ENCODE data around the gene IKBIP.

DNA sequence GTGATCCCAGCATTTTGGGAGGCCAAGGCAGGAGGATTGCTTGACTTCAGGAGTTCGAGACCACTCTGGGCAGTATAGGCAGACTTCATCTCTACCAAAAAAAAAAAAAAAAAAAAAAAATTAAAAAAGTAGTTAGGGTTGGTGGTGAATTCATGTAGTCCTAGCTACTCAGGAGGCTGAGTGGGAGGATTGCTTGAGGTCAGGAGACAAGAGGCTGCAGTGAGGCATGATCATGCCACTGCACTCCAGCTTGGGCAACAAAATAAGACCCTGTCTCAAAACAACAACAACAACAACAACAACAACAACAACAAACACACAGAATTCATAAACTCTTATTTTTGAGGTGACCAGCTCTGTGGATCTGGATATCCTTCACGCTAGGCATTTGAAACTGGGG, 34.0 kb downstream of the IKBIP start:
- no peak for TF ChIP-seq ARNTL (CRISPR knock-in tag; IDR thresholded peaks at IDR 0.05; ENCODE audit: borderline replicate concordance, low read depth)
- TF ChIP-seq ZNF8 (CRISPR knock-in tag; IDR thresholded peaks at IDR 0.05) = no peak
- no peak for TF ChIP-seq PPARA (CRISPR knock-in tag; IDR thresholded peaks at IDR 0.05; ENCODE audit: borderline replicate concordance)
- TF ChIP-seq TOX (CRISPR knock-in tag; IDR thresholded peaks at IDR 0.05; ENCODE audit: borderline replicate concordance) = no peak
- no peak for TF ChIP-seq ISL1 (CRISPR knock-in tag; IDR thresholded peaks at IDR 0.05)
- TF ChIP-seq ZFP30 (CRISPR knock-in tag; IDR thresholded peaks at IDR 0.05) = no peak

Measured in SK-N-SH treated with all-trans-retinoic acid at 6 μM for 48 hours (cell line).